ENCODE results near the gene TM9SF1. TPM values are rescaled to one million over a fixed set of nuclear protein-coding genes. Genes with fewer than 3 reads are reported as not detected.

The TM9SF1 gene
- total and polyA plus RNA-seq, 2 of the 4 experiments (the other 2 are of a cell fraction): 40.4 to 65.6 TPM

GRCh38 chr14:24206260-24207103, 11.2 kb upstream of the TM9SF1 start:
- no TSS peak for BruUV-seq (replicated peaks)
- Histone ChIP-seq H3K36me3 (ENCODE audit: control insufficient read depth, insufficient read depth, low read length) (peaks cover 53% of the 10 kb centered on the region), H3K4me1 (ENCODE audit: control insufficient read depth, insufficient read depth, low read length) (no peaks in the 10 kb centered on the region), H3K56ac (ENCODE audit: extremely low read depth, insufficient read depth, low read length) (no peak overlapping the region), H4K5ac (ENCODE audit: low read depth, low read length) (no peak overlapping the region), H3K9me3 (ENCODE audit: control insufficient read depth, insufficient read depth, low read length) (no peaks in the 10 kb centered on the region), H3K27ac (ENCODE audit: insufficient read depth, low read length) (no peak overlapping the region), H3K23ac (ENCODE audit: low read depth, low read length) (no peak overlapping the region), H4K8ac (ENCODE audit: low read depth in 2 of 2, low read length in 2 of 2) (no peak overlapping the region), H2AK5ac (ENCODE audit: low read depth, low read length) (no peak overlapping the region), H3K14ac (replicated peaks; ENCODE audit: low read depth, low read length) (no peak overlapping the region), H3K27me3 (ENCODE audit: control insufficient read depth, insufficient read depth, low read length) (no peaks in the 10 kb centered on the region), H2BK15ac (ENCODE audit: low read depth, low read length) (no peak overlapping the region), H2BK120ac (ENCODE audit: low read depth, low read length) (no peak overlapping the region), H3K9me1 (ENCODE audit: insufficient read depth, low read length) (peaks cover 9% of the 10 kb centered on the region; the same call in 1 of the 2 replicates), H4K91ac (ENCODE audit: insufficient read depth, low read depth, low read length) (no peak overlapping the region), H3K18ac (ENCODE audit: low read depth, low read length) (no peak overlapping the region), H3K4me3 (ENCODE audit: insufficient read depth, low read depth, low read length) (no peak overlapping the region), H3K79me1 (ENCODE audit: low read depth in 1 of 2, low read length in 2 of 2) (peaks cover 10 to 46% of the 10 kb centered on the region in 2 experiments), H4K20me1 (ENCODE audit: insufficient read depth, low read length) (no peaks in the 10 kb centered on the region; the same call in 1 of the 2 replicates), H2AFZ (replicated peaks; ENCODE audit: low read length, poor library complexity) (no peak overlapping the region), H2BK5ac (ENCODE audit: low read depth, low read length, poor library complexity, severe bottlenecking) (no peak overlapping the region), H3K9ac (ENCODE audit: low read depth, low read length) (no peak overlapping the region), H3K4me2 (ENCODE audit: low read depth, low read length) (no peak overlapping the region), H3K4ac (ENCODE audit: low read depth, low read length) (no peak overlapping the region), H2AK9ac (replicated peaks; ENCODE audit: low read depth, low read length, poor library complexity) (no peak overlapping the region), H2BK20ac (ENCODE audit: low read depth, low read length) (no peak overlapping the region)
- ATAC-seq (ENCODE audit: low read depth): no peak
- WGBS, 2 experiments (ENCODE audit: extremely low coverage in 2 of 2, insufficient read length in 1 of 2): 94% methylated on average over 7 of the region's 11 CpGs; no CpG with 5 or more reads in 1 of the 2 experiments
- ChIA-PET CTCF (no interaction called here), POLR2A (ENCODE audit: unreplicated experiment) (no interaction called here)
- in situ Hi-C loops (cut with MboI; ENCODE audit: low sequenced_read_pairs): no loop called here
- intact Hi-C loops (cut with micrococcal nuclease): no loop called here
- dilution Hi-C loops (cut with HindIII; ENCODE audit: low sequenced_read_pairs, unreplicated experiment): no loop called here
- TF ChIP-seq RAD21 (IDR thresholded peaks at IDR 0.05; ENCODE audit: low read length) (no peak), POLR2A (IDR thresholded peaks at IDR 0.05; ENCODE audit: low read depth, low read length) (no peak), ELK1 (IDR thresholded peaks at IDR 0.05; ENCODE audit: borderline replicate concordance, low read depth, low read length) (no peak), SMC3 (IDR thresholded peaks at IDR 0.05; ENCODE audit: low read depth, low read length) (no peak), CEBPB (IDR thresholded peaks at IDR 0.05; ENCODE audit: low read depth, low read length) (no peak), RFX5 (IDR thresholded peaks at IDR 0.05; ENCODE audit: low read depth, low read length) (no peak), NFE2L2 (IDR thresholded peaks at IDR 0.05; ENCODE audit: low read depth, low read length) (no peak), CTCF (conservative IDR thresholded peaks at IDR 0.05; ENCODE audit: low read depth, low read length) (no peak), CHD1 (IDR thresholded peaks at IDR 0.05; ENCODE audit: low read depth, low read length) (no peak)
- DNase-seq: no peak
